ENCODE data around the gene PNPLA5. TPM values are rescaled to one million over a fixed set of nuclear protein-coding genes. Genes with fewer than 3 reads are reported as not detected.
A peak's percentile ranks its signal among the peaks of the same experiment; 100 is the strongest.

Gene PNPLA5
- polyA plus RNA-seq, 3 donors: not detected

GRCh38 chr22:43860831-43861230, 31.0 kb downstream of the PNPLA5 start:
- TF ChIP-seq CTCF (IDR thresholded peaks at IDR 0.05): no peak
- H3K4me3 Mint-ChIP-seq: peak overlapping the region in 1 of 2 donors; percentile 57
- WGBS (ENCODE audit: insufficient coverage): 91% methylated on average over 9 of the region's 12 CpGs

GRCh38 chr22:43860126-43860525, 31.7 kb downstream of the PNPLA5 start:
- H3K4me3 Mint-ChIP-seq: peak overlapping the region in 1 of 2 donors; percentile 32
- peaks cover 18 to 39% of the 10 kb centered on the region in 2 donors for H3K27me3 ChIP-seq (ENCODE audit: control insufficient read depth in 2 of 2, insufficient read depth in 2 of 2, low read length in 2 of 2)
- TF ChIP-seq CTCF (IDR thresholded peaks at IDR 0.05): no peak

More at GRCh38 chr22:43860831-43861230, 31.0 kb downstream of the PNPLA5 start:
- H2AFZ ChIP-seq (ENCODE audit: insufficient read depth, low read depth, low read length, poor library complexity, severe bottlenecking): no peak overlapping the region
- intact Hi-C loops (cut with micrococcal nuclease): no loop called here
- Mint-ChIP-seq H3K27ac (no peak overlapping the region), H3K9me3 (peaks cover 0 to 22% (median 10%) of the 10 kb centered on the region in 7 donors), H3K4me1 (no peaks in the 10 kb centered on the region), H3K27me3 (ENCODE audit: low read depth in 3 of 3) (peaks cover 39 to 55% (median 48%) of the 10 kb centered on the region in 3 donors), H3K36me3 (peaks cover 0 to 4% of the 10 kb centered on the region in 2 donors)
- H3K4me3 ChIP-seq (replicated peaks in 1 of 3; ENCODE audit: low read depth in 2 of 3, low read length in 3 of 3): no peak overlapping the region
- peaks cover 18 to 39% of the 10 kb centered on the region in 2 donors for H3K27me3 ChIP-seq (ENCODE audit: control insufficient read depth in 2 of 2, insufficient read depth in 2 of 2, low read length in 2 of 2)
- no peaks in the 10 kb centered on the region for H3K36me3 ChIP-seq (replicated peaks in 1 of 2; ENCODE audit: control insufficient read depth in 1 of 2, insufficient read depth in 2 of 2, low read length in 2 of 2)
- H4K20me1 ChIP-seq (ENCODE audit: insufficient read depth, low read length): no peaks in the 10 kb centered on the region
- no peaks in the 10 kb centered on the region for H3K4me1 ChIP-seq (ENCODE audit: control insufficient read depth in 1 of 2, insufficient read depth in 2 of 2, low read length in 2 of 2)
- no peak overlapping the region for H3K9ac ChIP-seq (ENCODE audit: insufficient read depth, low read length, poor library complexity, severe bottlenecking)
- H3K9me3 ChIP-seq (replicated peaks in 1 of 2; ENCODE audit: control insufficient read depth in 1 of 2, insufficient read depth in 1 of 2, low read length in 2 of 2): no peaks in the 10 kb centered on the region
- H3K27ac ChIP-seq (ENCODE audit: low read depth in 1 of 2, low read length in 2 of 2): no peak overlapping the region
- no peak for DNase-seq
- no peak overlapping the region for H3K4me2 ChIP-seq (replicated peaks; ENCODE audit: extremely low read depth, low read length, poor library complexity, severe bottlenecking)
- H3K79me2 ChIP-seq (ENCODE audit: insufficient read depth, low read length): no peaks in the 10 kb centered on the region

More at GRCh38 chr22:43860126-43860525, 31.7 kb downstream of the PNPLA5 start:
- Histone ChIP-seq H3K4me3 (replicated peaks in 1 of 3; ENCODE audit: low read depth in 2 of 3, low read length in 3 of 3) (no peak overlapping the region), H3K9ac (ENCODE audit: insufficient read depth, low read length, poor library complexity, severe bottlenecking) (no peak overlapping the region), H3K27ac (ENCODE audit: low read depth in 1 of 2, low read length in 2 of 2) (no peak overlapping the region), H3K4me1 (ENCODE audit: control insufficient read depth in 1 of 2, insufficient read depth in 2 of 2, low read length in 2 of 2) (no peaks in the 10 kb centered on the region), H3K4me2 (replicated peaks; ENCODE audit: extremely low read depth, low read length, poor library complexity, severe bottlenecking) (no peak overlapping the region), H3K9me3 (replicated peaks in 1 of 2; ENCODE audit: control insufficient read depth in 1 of 2, insufficient read depth in 1 of 2, low read length in 2 of 2) (no peaks in the 10 kb centered on the region), H3K36me3 (replicated peaks in 1 of 2; ENCODE audit: control insufficient read depth in 1 of 2, insufficient read depth in 2 of 2, low read length in 2 of 2) (no peaks in the 10 kb centered on the region), H3K79me2 (ENCODE audit: insufficient read depth, low read length) (no peaks in the 10 kb centered on the region), H4K20me1 (ENCODE audit: insufficient read depth, low read length) (no peaks in the 10 kb centered on the region), H2AFZ (ENCODE audit: insufficient read depth, low read depth, low read length, poor library complexity, severe bottlenecking) (no peak overlapping the region)
- Mint-ChIP-seq H3K27ac (no peak overlapping the region), H3K36me3 (peaks cover 0 to 4% of the 10 kb centered on the region in 2 donors), H3K4me1 (no peaks in the 10 kb centered on the region), H3K27me3 (ENCODE audit: low read depth in 3 of 3) (peaks cover 39 to 55% (median 47%) of the 10 kb centered on the region in 3 donors), H3K9me3 (peaks cover 0 to 22% (median 10%) of the 10 kb centered on the region in 7 donors)
- DNase-seq: no peak
- 88% methylated on average over 11 of the region's 11 CpGs for WGBS (ENCODE audit: insufficient coverage)
- intact Hi-C loops (cut with micrococcal nuclease): no loop called here

All from CD14-positive monocyte (primary cell).